HG03565 (cell line): ENCODE data around the gene RAB6C.
"Not testable (repeated sequence)": the region's sequence is repeated elsewhere in the genome, so short reads cannot be mapped to it uniquely, and the experiment has no call there.

Experiments
- ATAC-seq: cut with Tn5 transposase; IDR thresholded peaks from one replicate; pipeline ENCODE4 v1.9.1; 2021; ENCODE audit warnings: mild to moderate bottlenecking, moderate library complexity; ENCODE audit not compliant: unreplicated experiment

RAB6C gene

DNA sequence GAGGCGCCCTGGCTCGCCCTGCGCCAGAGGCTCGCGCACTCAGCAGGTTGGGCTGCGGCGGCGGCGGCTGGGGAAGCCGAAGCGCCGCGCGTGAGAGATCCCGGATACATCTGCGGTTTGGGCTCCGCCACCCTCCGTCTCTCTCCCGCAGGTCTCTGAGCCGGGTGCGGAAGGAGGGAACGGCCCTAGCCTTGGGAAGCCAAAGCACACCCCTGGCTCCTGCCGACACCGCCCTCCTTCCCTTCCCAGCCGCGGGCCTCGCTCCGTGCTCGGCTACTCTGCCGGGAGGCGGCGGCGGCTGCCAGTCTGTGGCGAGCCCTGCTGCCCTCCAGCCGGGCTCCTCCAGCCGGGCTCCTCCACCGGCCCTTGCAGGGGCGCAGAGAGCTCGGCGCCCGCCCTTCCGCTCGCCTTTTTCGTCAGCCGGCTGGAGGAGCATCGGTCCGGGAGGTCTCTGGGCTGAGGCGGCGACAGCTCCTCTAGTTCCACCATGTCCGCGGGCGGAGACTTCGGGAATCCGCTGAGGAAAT is at the start of gene RAB6C:
Gene RAB6C (plus strand): TSS at position 38 of the 527 bp plus-strand sequence. CDS start 450 bp downstream, at position 488.
- ATAC-seq = not testable (repeated sequence)

DNA sequence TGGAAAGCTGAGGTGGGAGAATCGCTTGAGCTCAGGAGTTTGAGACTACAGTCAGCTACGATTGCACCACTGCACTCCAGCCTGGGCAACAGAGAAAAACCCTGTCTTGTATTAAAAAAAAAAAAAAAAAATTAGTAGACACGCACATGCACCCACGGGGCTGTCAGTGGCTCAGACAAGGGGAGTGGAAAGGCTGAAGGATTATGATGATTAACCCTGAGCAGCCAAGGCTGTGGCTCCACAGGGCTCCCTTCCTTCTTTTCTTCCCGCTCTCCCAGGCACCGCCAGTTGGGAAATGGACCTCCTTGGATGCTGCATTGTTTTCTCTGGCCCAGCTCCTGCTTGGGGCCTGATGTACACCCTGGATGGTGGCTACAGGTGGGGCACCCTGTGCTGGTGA is 49.0 kb upstream of the RAB6C start:
- ATAC-seq = no peak

DNA sequence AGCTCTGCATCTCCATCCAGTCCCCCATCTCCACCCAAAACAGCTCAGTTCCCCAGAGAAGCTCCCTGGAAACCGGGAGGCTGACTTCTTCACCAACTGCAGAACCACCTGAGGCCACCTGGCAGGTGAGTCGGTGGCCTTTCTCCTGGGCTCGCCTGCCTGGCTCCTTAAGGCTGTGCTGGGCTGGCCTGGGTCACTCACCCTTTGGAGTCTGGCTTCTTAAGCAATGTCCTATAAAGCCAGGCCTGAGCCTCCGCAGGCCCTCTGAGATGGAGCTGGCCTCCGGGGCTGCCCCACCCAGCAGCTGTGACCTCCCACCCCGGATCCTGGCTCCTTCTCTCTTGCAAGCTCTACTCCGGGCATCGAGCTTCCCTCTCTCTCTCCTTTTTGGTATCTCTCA is 46.1 kb upstream of the RAB6C start:
- ATAC-seq = not testable (repeated sequence)

DNA sequence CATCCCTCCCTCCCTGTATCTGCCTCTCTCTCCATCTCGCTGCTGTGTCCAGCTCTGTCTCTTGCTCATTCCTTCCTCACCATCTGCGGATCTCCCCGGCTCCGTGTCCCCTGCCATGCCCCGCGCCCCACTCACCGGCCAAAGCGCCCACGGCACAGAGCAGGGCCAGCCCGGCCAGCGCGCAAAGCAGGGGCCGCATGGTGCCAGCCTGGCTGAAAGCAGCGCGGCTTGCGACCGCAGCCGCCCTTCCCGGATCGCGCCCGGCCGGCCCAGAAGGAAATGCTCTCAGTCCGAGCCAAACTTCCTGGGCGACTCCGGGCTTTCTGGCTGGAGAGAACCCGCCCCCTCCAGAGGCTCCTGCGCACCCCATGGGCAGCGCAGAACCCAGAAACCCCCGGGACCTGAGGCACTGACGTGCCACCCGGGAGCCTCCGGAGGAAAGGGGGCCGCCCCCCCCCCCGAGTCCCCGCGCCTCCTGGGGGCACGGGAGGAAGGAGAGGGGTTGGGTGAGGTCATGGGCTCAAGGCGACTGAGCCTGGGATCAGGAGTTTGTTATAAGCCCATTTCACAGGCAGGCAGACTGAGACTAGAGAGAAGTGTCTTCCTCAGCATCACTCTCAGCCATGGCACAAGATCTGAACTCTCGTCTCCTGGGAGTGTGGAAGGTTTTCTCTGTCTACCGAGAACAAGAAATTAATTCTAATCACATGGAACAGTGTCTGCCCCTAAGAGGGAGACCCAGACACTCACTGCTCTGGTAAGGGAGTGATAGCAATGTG is 45.2 kb upstream of the RAB6C start:
- no peak for ATAC-seq

DNA sequence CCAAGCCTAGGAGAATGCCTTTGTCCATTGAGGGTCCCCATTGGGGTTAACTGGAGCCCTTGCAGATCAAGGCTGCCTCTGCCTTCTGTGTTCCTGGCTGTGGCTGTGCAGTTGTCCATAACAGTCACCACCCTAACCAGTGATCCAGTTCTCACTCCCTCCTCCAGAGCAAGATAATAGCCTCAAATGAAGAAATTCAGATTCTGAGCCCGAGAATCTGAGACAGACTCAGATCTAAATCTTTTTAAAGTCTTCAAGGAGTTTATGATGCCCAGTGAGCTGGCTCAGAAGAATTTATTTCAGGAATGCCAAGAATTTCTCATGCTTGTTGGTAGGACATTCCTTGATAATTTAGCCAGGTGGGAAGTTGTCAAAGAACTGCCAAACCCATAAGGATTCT is 44.3 kb upstream of the RAB6C start:
- no peak for ATAC-seq

DNA sequence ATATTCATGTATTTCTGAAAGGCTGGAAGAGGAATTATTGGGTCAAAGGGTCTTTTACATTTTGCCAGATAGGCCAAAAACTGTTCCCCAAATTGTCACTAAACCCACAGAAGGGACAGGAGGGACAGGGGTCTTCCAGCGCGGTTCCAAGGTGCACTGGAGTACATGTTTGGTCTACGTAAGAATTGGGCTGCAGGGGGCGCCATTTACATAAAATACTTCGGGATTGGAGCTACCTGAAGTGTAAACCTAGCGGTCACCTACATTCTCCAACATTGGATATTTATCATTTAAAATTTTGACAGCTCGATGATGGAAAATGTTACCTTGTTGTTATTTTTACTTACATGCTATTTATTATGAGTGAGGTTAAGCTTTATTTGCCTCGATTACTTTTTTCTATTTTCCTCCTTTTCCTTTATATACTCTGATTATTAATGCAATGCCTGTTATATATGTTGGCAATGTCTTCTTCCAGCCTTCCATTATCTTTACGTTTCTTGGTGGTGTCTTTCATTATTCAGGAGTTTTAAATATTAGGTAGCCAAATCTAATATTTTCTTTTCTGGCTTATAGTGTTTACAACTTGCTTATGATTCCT is 43.0 kb upstream of the RAB6C start:
- ATAC-seq = no peak

DNA sequence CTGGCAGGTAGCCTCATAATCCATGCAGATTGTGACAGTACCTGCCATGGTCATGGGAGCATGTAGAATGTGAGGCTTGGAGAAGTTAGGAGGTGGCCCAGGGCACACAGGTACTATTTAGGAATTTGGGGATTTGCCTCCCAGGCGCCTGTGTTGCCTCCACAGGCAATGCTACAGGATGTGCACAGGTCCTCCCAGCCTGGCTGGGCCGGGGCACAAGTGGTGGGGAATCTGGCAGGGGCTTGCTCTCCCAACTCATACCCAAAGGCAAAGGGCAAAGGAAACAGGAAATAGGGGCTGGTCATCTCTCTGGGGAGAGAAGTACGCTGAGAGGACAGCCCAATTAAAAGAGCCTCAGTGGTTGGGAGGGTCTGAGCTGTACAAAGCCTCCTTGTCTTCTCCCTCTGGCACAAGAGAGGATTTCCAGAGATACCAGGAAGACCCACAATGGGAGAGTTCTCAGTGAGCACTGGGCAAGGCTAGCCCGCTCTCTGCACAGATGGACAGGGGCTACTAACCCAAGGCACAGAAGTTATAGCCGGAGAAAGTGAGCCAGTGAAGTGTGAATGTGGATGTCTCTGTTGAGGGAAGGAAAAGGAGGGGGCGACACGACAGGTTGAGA is 40.5 kb upstream of the RAB6C start:
- ATAC-seq = not testable (repeated sequence)

DNA sequence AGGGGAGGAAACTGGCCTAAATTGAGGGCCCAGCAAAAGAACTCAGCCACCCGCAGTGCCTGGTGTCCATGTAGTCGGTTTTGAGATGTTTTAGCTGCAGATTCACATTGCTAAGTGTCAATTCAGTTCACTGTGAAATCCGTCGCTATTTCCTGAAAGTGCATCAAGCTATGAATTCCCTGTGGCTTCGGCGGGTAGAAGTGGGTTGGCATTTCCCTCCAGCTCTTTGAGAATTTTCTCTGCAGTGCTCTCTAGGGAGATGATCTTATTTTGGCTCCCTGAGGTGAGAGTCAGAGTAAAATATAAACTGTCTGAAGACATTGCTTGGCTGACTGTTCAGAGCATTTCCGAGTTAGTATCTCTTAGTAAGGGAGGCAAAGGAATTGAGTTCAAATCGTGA is 36.0 kb upstream of the RAB6C start:
- not testable (repeated sequence) for ATAC-seq

DNA sequence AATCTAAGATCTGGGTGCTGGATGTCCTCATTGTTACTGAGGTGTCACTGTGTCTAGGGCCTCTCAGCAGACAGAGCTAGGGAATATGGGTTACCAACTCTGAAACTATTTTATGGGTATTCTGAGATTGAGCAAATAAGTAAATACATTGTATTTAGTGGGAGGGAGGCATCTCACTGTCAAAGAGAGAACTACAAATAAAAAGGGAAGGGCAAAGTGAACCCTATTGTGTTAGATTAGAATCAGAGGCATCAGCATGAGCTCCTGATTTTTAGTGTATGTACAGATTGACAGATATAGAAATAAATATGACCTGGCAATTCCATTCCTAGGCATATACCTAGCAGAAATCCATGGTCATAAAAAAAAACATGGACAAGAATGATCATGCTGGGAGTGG is 33.9 kb upstream of the RAB6C start:
- no peak for ATAC-seq

DNA sequence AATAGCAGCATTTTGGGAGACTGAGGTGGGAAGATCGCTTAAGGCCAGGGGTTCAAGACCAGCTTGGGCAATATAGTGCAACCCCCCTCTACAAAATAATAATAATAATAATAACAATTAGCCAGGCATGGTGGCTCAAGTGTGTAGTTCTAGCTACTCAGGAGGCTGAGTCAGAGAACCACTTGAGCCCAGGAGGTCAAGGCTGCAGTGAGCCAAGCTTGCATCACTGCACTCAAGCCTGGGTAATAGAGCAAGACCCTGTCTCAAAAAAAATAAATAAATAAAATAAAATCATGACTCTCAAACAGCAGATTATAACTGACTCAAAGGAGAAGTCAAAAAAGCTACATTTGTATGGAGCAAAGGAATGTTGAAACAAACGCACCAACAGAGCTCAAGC is 31.8 kb upstream of the RAB6C start:
- not testable (repeated sequence) for ATAC-seq

DNA sequence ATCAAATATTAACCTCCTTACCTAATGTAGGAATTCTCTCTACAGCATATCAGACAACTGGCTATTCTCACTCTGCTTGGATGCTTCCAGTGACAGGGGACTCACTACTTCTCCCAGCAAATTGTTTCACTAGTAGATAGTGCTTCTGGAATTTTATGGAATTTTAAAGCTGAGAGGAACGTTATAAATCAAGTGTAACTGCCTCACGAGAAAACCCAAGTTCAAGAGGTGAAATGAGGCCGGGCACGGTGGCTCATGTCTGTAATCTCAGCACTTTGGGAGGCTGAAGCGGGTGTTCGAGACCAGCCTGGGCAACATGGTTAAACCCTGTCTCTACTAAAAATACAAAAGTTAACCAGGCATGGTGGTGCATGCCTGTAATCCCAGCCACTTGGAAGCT is 23.3 kb upstream of the RAB6C start:
- not testable (repeated sequence) for ATAC-seq

DNA sequence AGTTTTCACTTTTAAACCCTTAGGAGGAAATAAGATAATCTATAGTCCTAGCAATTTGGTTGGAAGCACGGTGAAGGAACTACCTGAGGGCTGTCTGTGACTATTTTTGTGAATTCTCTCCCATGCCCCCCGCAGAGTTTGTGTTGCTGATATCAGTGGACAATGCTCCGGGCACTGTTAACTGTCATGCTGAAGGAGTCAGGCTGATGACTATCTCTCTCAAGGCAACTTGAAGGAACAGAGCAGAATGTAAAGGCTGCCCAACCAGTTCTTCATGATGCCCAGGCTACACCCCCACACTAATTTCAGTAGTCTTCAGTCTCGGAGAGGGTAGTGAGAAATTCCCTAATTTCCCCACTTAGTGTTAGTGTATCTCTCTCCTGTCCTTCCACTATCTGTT is 21.6 kb upstream of the RAB6C start:
- ATAC-seq = no peak

DNA sequence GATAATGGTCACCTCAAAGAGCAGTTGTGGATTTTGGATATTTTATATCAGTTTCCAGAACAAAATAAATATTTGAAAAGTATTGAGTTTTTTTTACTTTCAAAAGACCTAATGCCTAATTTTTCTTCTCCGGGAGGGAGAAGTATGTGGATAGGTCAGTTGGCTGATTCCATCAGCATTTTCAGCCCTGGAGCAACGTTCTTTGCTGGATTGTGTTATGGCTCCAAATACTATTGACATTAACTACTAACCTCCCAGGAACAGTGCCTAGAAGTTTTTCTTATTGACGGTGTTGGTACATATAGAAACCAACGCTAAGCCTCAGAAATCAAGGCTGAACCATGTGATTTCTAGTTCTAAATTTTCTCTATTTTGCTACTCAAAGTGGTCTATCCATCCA is 20.7 kb upstream of the RAB6C start:
- ATAC-seq = not testable (repeated sequence)

DNA sequence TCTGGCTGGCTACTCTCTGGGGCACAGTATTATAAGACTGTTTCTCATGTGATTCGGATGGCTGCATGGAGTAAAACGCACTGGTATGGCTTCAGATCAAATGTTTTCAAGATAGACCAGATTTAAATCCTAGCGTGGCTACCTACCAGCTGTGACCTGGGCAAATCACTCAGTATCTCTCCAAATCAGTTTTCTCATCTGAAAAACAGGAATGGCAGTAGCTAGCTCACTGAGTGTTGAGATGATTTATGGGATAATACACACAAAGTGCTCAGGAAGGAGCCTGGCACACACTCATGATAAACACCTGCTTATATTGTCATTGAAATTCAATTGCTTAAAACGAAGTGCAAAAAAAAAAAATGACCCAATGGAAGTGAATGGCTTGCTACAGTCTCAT is 10.9 kb upstream of the RAB6C start:
- not testable (repeated sequence) for ATAC-seq

DNA sequence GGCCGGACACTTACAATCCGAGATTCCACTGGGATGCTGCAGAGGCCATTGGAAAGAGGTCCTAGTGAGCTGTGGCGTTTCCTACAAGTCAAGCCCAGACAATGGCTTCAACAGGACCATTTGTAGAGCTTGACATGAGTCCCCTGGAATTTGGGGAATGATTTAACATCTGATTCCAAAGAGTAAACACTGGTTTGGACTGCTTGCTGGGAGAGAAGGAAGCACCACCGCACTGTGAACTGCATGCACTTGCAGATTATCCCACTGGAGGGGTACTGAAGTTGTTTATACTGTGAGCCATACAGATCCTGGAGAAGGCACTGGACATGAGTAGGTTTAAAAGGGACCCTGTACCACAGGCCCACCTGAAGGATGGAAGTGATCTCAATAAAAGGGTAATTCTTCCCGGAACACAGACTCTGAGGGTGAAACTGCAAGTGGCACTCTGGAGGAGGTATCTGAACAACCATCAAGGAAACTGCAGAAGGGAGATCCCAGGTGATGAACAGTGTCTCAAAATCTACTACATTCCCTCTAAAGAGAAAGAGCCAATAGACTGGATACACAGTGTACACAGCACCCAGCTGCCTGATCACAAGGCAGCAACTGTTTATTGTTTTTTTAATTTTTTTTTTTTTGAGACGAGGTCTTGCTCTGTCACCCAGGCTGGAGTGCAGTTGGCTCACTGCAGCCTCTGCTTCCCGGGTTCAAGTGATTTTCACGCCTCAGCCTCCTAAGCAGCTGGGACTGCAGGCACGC is 4.3 kb upstream of the RAB6C start:
- ATAC-seq = no peak

DNA sequence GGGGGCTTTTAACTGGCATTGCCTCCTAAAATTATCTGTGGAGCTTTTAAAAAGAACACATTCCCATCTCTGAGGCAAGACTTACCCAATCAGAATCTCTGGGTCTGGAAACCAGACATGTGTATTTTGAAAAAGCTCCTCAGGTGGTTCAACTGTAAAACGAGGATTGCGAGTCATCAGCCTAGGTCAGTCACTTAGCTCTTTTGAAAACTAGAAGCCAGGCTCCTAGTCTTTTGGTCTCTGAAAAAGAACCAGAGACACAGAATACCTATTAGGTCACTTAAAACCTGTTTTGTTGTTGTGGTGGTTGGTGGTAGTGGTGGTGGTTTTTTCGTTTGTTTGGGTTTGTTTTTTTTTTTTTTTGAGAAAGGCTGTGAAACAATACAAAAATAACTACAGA is 2.5 kb upstream of the RAB6C start:
- not testable (repeated sequence) for ATAC-seq

DNA sequence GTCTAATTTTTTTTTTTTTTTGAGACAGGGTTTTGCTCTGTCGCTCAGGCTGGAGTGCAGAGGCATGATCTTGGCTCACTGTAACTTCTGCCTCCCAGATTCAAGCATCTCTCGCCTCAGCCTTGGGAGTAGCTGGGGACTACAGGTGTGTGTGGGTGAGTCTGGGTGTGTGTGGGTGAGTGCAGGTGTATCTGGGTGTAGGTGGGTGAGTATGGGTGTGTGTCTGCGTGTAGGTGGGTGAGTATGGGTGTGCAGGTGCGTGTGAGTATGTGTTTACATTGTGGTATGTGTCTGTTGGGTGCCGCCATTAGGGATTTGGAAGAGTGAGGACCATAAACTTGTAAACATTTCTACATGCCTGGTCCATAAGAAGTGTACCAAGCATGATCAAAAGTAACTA is 1.5 kb upstream of the RAB6C start:
- ATAC-seq = no peak

DNA sequence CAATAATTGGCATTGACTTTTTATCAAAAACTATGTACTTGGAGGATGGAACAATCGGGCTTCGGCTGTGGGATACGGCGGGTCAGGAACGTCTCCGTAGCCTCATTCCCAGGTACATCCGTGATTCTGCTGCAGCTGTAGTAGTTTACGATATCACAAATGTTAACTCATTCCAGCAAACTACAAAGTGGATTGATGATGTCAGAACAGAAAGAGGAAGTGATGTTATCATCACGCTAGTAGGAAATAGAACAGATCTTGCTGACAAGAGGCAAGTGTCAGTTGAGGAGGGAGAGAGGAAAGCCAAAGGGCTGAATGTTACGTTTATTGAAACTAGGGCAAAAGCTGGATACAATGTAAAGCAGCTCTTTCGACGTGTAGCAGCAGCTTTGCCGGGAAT is 780 bp downstream of the RAB6C start:
- not testable (repeated sequence) for ATAC-seq

DNA sequence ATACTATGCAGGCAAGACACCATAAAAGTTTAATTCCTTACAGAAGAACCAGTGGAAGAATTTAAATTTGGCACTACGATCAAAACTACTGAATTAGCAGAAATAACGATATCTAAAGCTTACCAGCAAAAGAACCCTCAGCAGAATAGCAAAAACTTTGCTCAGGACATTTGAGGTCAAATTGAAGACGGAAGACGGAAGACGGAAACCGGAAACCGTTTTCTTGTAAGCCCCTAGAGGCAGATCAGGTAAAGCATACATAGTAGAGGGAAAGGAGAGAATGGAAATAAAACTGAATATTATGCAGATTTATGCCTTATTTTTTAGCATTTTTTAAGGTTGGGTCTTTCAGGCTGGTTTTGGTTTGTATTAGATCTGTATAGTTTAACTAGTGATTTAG is 2.2 kb downstream of the RAB6C start:
- not testable (repeated sequence) for ATAC-seq

DNA sequence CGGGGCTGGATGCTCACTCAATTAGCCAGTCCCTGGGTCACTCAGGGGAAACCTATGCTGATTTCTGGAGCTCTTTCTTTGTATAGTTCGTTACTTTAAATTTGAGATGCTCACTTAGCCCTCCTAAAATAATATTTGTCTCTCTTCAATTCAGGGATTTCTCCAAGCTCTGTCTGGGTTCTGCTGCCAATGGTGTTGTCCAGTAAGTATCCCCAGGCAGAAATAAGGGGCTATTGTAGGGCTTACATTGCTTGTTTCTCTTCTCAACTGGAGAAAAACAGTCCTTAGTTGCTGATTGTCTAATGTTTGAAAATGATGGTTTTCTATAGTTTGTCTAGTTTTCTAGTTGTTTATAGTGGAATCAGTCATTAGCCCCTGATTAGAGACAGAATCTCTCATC is 5.0 kb downstream of the RAB6C start:
- ATAC-seq = no peak

DNA sequence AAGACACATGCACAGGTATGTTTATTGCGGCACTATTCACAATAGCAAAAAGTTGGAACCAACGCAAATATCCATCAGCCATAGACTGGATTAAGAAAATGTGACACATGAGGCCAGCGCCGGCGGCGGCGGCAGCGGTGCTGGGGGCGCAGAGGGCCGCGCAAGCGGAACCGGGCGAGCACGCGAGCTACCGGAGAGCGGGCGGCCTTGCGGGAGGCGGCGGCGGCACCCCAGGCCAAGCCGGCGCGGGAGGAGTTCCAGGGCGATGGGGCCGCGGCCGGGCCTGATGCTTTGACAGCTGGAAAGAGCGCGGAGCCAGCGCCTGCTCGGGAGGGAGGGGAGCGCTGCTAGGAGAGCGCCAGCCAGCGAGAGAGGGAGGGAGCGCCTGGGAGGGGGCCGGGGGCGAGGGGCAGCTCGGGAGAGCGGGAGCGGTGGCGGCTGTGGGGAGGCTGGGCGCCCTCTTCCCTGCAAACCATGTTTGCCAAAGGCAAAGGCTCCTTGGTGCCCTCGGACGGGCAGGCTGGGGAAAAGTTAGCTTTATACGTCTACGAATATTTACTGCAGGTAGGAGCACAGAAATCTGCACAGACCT is 13.0 kb downstream of the RAB6C start:
- not testable (repeated sequence) for ATAC-seq
